Hepatocyte (in vitro differentiated cells): ENCODE results near the gene CDK13.

ENCODE experiments used
- EZH2 ChIP-seq: fragments of 200-600 bp; sonication (generic); IDR thresholded peaks from 2 replicates; pipeline ENCODE4 v1.6.1; 2016; ENCODE audit warnings: antibody characterized with exemption, mild to moderate bottlenecking, borderline replicate concordance
- TF ChIP-seq, protein P1 (sequence below): fragments of 200-600 bp; sonication (generic); IDR thresholded peaks from 2 replicates; pipeline ENCODE4 v1.5.1; 2016; ENCODE audit warnings: antibody characterized with exemption, mild to moderate bottlenecking; ENCODE audit not compliant: poor library complexity

DNA sequence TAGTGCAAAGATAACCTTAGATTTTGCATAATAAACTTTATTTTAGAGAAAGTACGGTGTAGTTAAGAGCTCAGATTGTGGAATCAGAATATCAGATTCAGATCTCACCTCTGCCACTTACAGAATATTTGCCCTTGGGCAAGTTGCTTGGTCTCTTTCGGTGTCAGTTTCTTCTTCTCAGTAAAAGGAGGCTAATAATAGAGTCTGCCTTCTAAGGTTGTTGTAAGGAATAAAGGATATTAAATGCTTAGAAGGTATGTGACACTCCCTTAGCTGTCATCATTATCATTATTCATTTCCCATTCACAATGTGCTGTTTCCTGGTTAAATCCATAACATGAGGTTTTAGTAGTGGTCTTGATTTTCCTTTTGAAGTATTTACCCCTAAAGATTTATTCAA is 142.1 kb downstream of the CDK13 start:
- TF ChIP-seq, protein P1, sequence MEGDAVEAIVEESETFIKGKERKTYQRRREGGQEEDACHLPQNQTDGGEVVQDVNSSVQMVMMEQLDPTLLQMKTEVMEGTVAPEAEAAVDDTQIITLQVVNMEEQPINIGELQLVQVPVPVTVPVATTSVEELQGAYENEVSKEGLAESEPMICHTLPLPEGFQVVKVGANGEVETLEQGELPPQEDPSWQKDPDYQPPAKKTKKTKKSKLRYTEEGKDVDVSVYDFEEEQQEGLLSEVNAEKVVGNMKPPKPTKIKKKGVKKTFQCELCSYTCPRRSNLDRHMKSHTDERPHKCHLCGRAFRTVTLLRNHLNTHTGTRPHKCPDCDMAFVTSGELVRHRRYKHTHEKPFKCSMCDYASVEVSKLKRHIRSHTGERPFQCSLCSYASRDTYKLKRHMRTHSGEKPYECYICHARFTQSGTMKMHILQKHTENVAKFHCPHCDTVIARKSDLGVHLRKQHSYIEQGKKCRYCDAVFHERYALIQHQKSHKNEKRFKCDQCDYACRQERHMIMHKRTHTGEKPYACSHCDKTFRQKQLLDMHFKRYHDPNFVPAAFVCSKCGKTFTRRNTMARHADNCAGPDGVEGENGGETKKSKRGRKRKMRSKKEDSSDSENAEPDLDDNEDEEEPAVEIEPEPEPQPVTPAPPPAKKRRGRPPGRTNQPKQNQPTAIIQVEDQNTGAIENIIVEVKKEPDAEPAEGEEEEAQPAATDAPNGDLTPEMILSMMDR, result no peak
- no peak for TF ChIP-seq EZH2
